GM21737 (cell line): Measurements from ENCODE around the gene GJA10.

Source experiments
- ATAC-seq: cut with Tn5 transposase; IDR thresholded peaks from one replicate; pipeline ENCODE4 v1.9.1; 2021; ENCODE audit warnings: mild to moderate bottlenecking, moderate library complexity; ENCODE audit not compliant: unreplicated experiment

Gene GJA10

GRCh38 chr6:89942601-89943000, 48.3 kb downstream of the GJA10 start:
- ATAC-seq = no peak

DNA sequence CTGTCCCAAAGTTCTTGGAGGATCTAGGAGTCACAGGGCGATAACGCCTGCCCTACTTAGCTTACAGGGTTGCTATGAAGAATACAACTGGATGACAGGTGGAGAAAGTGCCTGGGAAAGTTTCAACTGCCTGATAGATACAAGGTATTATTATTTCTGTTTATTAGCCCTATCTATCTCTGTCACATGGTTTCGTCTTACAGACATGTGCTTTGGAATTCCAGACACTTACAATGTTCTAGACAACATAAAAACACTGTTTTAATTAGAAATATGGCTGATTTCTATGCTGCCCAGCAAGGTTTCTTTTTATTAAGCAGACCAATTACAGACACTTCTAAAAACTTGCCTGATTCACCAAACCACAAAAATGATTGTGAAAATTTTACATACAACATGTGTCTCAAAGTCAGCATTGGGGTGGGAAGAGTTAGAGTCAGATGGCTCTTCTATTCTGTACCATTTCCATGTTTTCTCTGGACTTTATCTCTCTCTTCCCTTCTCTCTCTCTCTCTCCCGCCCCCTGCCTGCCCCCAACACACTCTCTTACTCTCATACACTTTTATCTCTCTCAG, 50.0 kb downstream of the GJA10 start:
- no peak for ATAC-seq

DNA sequence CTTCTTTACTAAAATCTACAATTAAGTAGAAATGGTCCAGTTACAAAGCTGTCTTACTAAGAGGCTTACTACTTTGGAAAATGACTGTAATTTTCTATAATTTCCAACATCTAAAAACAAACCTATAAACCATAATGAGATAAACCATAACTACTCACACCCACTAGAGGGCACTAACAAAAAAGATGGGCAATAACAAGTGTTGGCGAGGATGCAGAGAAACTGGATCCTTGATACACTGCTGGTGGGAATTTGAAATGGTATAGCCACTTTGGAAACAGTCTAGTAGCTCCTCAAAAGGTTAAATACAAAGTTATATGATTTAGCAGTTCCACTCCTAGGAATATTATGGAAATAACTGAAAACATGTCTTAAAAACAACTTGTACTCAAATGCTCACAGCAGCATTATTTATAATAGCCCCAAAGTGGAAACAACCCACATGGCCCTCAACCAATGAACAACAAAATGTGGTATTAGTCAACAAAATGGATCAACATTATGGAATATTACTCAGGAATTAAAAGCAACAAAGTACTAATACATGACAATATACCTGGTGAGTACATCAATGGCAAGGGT, 50.6 kb downstream of the GJA10 start:
- ATAC-seq = no peak
